Naive B cell (primary cell): Measurements from ENCODE around the gene UGP2. TPM values are rescaled to one million over a fixed set of nuclear protein-coding genes. Genes with fewer than 3 reads are reported as not detected.

ENCODE experiments used
- ATAC-seq, 2 donors: fragments of 150-1000 bp; cut with Tn5 transposase; 2 replicates each; pipeline ENCODE4 v1.10.0; 2021; ENCODE audit warnings: low read depth in 2 of 2, mild to moderate bottlenecking in 2 of 2, moderate library complexity in 2 of 2
- DNase-seq: peaks from one replicate; pipeline ENCODE4 v3.0.0; 2022
- H3K27ac Mint-ChIP-seq, 6 donors: one replicate each; pipeline ENCODE4 v1.8.0; 2020 to 2022; ENCODE audit warnings: mild to moderate bottlenecking in 6 of 6, mixed read lengths in 6 of 6, moderate library complexity in 5 of 6, inconsistent platforms in 2 of 6
- H3K27me3 Mint-ChIP-seq, 3 donors: one replicate each; pipeline ENCODE4 v1.8.0; 2021 to 2022; ENCODE audit warnings: mixed read lengths in 3 of 3, mild to moderate bottlenecking in 1 of 3
- H3K36me3 Mint-ChIP-seq, 2 donors: one replicate each; pipeline ENCODE4 v1.8.0; 2020 to 2022; ENCODE audit warnings: mixed read lengths in 2 of 2, inconsistent platforms in 1 of 2, mild to moderate bottlenecking in 1 of 2
- H3K4me1 Mint-ChIP-seq, 3 donors: one replicate each; pipeline ENCODE4 v1.8.0; 2020 to 2022; ENCODE audit warnings: mixed read lengths in 3 of 3, inconsistent platforms in 1 of 3, mild to moderate bottlenecking in 1 of 3, moderate library complexity in 1 of 3
- H3K4me3 Mint-ChIP-seq, 8 donors: one replicate each; pipeline ENCODE4 v1.8.0; 2020 to 2022; ENCODE audit warnings: mild to moderate bottlenecking in 8 of 8, mixed read lengths in 8 of 8, moderate library complexity in 8 of 8, inconsistent platforms in 2 of 8
- H3K9me3 Mint-ChIP-seq, 7 donors: one replicate each; pipeline ENCODE4 v1.8.0; 2020 to 2022; ENCODE audit warnings: mixed read lengths in 7 of 7, mild to moderate bottlenecking in 5 of 7, inconsistent platforms in 2 of 7, moderate library complexity in 1 of 7
- polyA plus RNA-seq, 6 donors: library from polyadenylated mRNA; unstranded; fragments of 300-500 nt; fragmentation: Illumina TruSeq; gene quantifications; one replicate each; pipeline ENCODE4 v1.2.3, GENCODE V29; 2021; ENCODE audit warnings: low read depth in 6 of 6

UGP2 gene
- polyA plus RNA-seq, 6 donors from 2014 or later, result 94.3 to 152 (median 115) TPM

DNA sequence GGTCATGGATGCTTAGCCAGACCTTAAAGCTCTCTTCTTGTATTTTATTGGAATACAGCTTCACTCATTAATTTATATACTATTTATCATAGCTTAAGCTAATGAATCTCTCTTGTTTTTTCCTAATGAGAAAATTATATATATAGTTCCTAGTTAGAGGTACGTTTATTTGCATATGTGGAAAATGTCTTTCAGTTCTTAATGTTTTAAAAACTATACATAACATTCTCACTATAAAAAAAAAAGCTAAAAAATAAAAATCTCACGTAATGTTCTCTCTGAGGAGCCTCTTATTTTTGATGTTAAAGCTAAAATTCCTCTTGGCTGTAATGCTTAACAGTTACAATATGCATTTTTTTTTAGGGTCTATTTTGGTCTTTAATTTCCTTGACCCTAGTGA lies 16.6 kb downstream of the UGP2 start:
- DNase-seq, result no peak
- Mint-ChIP-seq H3K4me3 (no peak overlapping the region), H3K4me1 (peaks cover 17 to 36% (median 21%) of the 10 kb centered on the region in 3 donors), H3K27ac (peak overlapping the region in 1 of 6 donors; percentile 16), H3K27me3 (no peaks in the 10 kb centered on the region), H3K36me3 (peaks cover 0 to 6% of the 10 kb centered on the region in 2 donors), H3K9me3 (no peaks in the 10 kb centered on the region)
- no peak for ATAC-seq

DNA sequence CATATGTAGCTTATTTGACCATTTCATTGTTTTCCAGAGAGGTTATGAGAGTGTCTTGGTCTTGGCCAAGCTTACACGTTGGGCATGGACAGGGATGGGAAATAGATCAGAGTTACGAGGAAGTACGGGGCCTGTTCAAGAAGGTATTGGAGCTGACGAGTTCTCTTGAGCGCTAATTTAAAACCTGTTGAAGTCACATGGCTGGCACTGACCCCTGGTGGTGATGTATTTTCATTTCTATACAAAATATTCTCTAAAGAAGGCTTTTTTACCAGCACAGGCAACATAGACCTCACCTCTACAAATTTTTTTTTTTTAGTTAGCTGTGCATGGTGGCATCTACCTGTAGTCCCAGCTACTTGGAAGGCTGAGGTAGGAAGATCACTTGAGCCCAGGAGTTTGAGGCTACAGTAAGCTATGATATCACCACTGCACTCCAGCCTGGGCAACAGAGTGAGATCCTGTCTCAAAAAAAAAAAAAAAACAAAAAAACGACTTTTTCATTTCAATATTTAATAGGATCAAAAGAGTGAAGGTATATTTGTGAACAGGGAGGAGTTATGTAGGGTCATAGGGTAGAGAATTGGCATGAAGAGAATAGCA lies 19.6 kb downstream of the UGP2 start:
- peak overlapping the region in 3 of 6 donors; percentile 2 to 49 (median 3) for H3K27ac Mint-ChIP-seq
- peak; percentile 55 to 82 for ATAC-seq
- peaks cover 0 to 3% of the 10 kb centered on the region in 2 donors for H3K36me3 Mint-ChIP-seq
- H3K27me3 Mint-ChIP-seq, result no peaks in the 10 kb centered on the region
- peak; percentile 61 for DNase-seq
- H3K4me1 Mint-ChIP-seq, result peaks cover 9 to 12% (median 11%) of the 10 kb centered on the region in 3 donors
- H3K4me3 Mint-ChIP-seq, result no peak overlapping the region
- H3K9me3 Mint-ChIP-seq, result no peaks in the 10 kb centered on the region

DNA sequence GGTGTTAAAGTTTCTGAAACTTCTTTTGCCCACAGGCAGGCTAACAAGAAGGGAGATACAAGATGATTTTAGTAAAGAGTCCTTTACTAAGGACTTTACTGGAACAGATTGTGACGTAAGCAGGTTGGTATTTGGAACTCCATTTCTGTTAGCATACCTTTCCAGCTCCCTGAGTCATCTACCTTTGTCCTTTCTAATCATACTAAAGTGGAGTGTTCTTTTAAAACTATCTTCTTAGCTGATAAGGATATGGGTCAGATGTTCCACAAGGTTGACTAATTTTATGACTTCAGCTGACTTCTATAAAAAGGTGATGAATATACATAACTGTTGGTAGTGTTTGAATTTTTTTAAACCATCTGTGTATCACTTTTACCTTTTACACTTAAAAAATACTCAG lies 21.1 kb downstream of the UGP2 start:
- no peaks in the 10 kb centered on the region for H3K27me3 Mint-ChIP-seq
- DNase-seq (no peak), ATAC-seq (no peak)
- peaks cover 10 to 14% (median 14%) of the 10 kb centered on the region in 3 donors for H3K4me1 Mint-ChIP-seq
- no peak overlapping the region for H3K27ac Mint-ChIP-seq
- H3K4me3 Mint-ChIP-seq, result no peak overlapping the region
- no peaks in the 10 kb centered on the region for H3K9me3 Mint-ChIP-seq
- no peaks in the 10 kb centered on the region for H3K36me3 Mint-ChIP-seq

DNA sequence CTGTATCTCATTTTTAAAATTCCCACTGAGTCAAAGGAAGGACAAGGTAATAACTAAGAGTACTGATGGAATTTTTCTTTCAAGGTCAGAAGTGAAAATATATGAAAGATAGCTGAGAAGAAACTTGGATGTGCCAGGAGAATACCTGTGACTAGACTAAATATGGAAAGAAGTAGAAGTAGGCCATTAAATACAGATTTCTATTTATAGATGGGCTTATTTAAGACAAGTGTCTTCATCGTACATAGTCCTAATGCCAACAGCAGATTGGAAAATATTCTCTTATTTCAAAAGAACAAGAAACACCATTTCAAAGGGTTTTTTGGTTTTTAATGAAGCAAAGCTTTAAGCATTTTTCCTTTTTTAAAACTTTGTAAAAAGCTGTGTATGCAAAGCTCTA lies 22.0 kb downstream of the UGP2 start:
- no peaks in the 10 kb centered on the region for H3K9me3 Mint-ChIP-seq
- no peaks in the 10 kb centered on the region for H3K36me3 Mint-ChIP-seq
- H3K4me3 Mint-ChIP-seq, result no peak overlapping the region
- peaks cover 10 to 14% (median 14%) of the 10 kb centered on the region in 3 donors for H3K4me1 Mint-ChIP-seq
- no peak for DNase-seq
- no peak for ATAC-seq
- H3K27me3 Mint-ChIP-seq, result no peaks in the 10 kb centered on the region
- H3K27ac Mint-ChIP-seq, result no peak overlapping the region

DNA sequence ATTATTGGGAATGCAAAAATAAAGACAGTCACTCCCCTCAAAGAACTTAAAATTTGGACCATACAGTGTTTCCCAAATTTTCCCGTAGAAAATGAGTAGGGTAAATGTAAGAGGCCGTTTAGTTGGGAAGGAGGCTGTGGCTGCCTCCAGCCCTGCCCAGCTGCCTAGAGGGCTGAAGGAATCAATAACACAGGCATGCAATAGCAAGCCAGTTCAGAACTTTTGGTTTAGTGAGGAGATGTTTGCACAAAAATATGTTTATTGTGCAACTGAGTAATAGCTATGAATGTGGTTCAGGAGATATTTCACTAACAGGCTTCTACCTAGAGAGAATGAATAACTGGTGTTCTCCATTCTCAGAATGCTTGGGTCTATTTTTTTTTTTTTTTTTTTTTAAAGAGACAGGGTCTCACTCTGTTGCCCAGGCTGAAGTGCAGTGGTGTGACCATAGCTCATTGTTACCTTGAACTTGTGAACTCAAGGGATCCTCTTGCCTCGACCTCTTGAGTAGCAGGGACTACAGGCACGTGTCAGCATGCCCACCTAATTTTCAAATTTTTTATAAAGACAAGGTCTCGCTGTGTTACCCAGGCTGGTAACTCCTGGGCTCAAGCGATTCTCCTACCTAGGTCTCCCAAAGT lies 23.6 kb downstream of the UGP2 start:
- H3K27me3 Mint-ChIP-seq, result no peaks in the 10 kb centered on the region
- no peak for ATAC-seq
- no peaks in the 10 kb centered on the region for H3K36me3 Mint-ChIP-seq
- H3K4me1 Mint-ChIP-seq, result peaks cover 10 to 14% (median 14%) of the 10 kb centered on the region in 3 donors
- DNase-seq, result no peak
- no peaks in the 10 kb centered on the region for H3K9me3 Mint-ChIP-seq
- no peak overlapping the region for H3K4me3 Mint-ChIP-seq
- H3K27ac Mint-ChIP-seq, result peak overlapping the region in 2 of 6 donors; percentile 16 to 57

DNA sequence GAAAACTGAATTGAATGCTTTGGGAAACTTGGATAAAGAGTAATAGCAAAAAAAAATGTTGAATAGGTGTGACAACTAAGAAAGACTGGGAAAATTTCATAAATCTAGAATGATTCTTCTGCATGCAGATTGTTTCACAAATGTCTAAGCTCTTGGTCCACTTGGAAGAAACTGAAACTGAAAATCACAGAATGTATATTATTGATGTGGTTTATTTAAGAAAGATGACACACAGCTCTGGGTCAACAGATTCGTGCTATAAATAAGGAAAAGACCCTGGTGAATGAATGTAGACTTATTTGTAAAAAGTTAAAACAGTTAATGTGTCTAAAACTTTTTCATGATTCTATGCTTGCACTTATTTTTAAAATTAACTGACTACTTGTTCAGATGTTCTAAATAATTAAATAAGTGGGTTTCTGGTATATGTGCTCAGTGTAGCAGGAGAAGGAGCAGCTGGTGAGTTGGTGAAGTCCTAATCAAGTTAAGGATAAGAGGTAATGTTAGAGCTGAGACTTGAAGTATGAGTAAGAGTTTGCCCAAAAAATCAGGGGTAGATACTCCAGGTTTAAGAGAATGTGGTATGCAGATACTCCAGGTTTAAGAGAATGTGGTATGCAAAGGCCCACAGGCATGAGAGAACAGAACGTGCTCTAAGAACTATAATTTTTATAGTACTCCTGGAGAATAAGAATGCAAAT lies 24.5 kb downstream of the UGP2 start:
- ATAC-seq (no peak), DNase-seq (no peak)

DNA sequence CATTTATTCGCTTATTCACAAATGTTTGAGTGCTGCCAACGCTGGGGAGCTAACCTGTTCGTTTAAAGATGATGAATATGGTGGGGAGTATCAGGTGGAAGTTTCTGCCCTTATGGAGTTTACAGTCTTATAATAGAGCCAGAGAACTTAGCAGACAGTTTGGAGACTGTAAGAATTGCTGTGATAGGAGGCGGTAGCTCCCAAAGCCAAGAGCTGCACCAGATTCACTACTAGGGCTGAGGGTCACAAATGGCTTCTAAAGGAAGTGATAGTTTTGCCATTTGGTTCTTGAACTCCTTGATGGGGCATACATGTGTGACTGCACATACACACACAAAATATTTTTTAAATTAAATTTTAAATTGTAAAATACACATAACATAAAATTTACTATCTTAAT lies 29.0 kb downstream of the UGP2 start:
- H3K9me3 Mint-ChIP-seq, result peaks cover 0 to 2% (median 0%) of the 10 kb centered on the region in 7 donors
- no peak overlapping the region for H3K4me3 Mint-ChIP-seq
- H3K4me1 Mint-ChIP-seq, result peaks cover 3 to 16% (median 13%) of the 10 kb centered on the region in 3 donors
- DNase-seq (no peak), ATAC-seq (no peak)
- no peak overlapping the region for H3K27ac Mint-ChIP-seq
- no peaks in the 10 kb centered on the region for H3K27me3 Mint-ChIP-seq
- peaks cover 9 to 24% of the 10 kb centered on the region in 2 donors for H3K36me3 Mint-ChIP-seq

More for the DNA sequence above, 24.5 kb downstream of the UGP2 start:
- Mint-ChIP-seq H3K4me1 (peaks cover 7 to 13% (median 10%) of the 10 kb centered on the region in 3 donors), H3K27me3 (no peaks in the 10 kb centered on the region), H3K9me3 (no peaks in the 10 kb centered on the region), H3K36me3 (no peaks in the 10 kb centered on the region), H3K27ac (peak overlapping the region in 3 of 6 donors; percentile 2 to 61 (median 48)), H3K4me3 (peak overlapping the region in 1 of 8 donors; percentile 2)

DNA sequence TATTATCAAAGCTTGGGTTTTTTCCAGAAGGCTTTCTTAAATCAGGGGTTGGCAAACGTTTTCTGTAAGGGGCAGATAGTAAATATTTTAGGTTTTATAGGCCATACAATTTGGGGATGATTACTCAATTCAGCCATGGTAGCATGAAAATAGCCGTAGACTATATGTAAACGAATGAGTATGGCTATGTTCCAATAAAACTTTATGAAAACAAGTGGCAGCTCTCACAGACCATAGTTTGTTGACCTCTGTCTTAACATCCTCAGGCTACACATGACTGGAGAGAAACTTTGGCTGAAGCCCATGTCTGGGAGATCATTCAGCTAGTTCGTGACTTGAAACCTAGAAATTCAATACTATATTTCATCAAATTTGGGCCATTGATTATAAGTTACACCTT lies 30.2 kb downstream of the UGP2 start:
- Mint-ChIP-seq H3K9me3 (peaks cover 0 to 2% (median 0%) of the 10 kb centered on the region in 7 donors), H3K4me1 (peaks cover 0 to 12% (median 11%) of the 10 kb centered on the region in 3 donors), H3K27me3 (no peaks in the 10 kb centered on the region), H3K4me3 (no peak overlapping the region), H3K27ac (peak overlapping the region in 2 of 6 donors; percentile 4 to 80), H3K36me3 (peaks cover 14 to 24% of the 10 kb centered on the region in 2 donors)
- DNase-seq, result no peak
- ATAC-seq, result no peak

DNA sequence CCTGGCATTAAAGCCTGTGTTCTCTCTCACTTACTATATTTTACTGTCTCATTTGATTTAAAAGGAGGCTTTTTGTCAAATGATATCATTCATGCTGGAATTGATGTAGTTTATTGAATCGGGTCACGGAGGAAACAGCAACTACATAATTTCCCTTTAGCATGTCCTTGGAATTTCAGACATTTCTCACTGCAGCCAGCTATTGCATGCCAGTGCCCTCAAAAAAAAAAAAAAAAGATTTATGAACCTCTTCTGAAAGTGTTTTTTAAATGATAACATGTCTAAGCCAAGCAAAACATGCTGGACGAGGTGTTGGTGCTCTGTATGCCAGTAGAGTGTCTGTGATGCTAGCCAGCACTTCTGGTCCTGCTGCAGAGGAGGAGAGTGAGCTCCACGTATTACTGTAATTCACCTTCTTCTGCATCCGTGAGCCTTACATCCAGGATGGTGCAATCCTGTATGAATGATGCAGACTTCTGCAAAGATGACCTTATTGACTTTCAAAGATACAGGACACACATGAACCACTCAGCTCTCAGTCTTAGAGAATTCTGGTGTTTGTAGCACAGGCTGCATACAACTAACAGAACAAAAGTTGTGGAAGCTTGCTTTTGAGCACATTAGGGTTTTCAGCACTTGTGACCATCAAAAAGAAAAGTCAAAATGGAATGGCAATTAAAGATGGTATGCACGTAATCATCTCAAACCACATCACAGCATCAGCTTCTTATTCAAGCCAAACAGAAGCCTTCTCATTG lies 31.1 kb downstream of the UGP2 start:
- ATAC-seq (no peak), DNase-seq (no peak)
- Mint-ChIP-seq H3K27ac (peak overlapping the region in 1 of 6 donors; percentile 53), H3K4me1 (peaks cover 0 to 12% (median 11%) of the 10 kb centered on the region in 3 donors), H3K4me3 (no peak overlapping the region), H3K27me3 (no peaks in the 10 kb centered on the region), H3K9me3 (peaks cover 0 to 2% (median 0%) of the 10 kb centered on the region in 7 donors), H3K36me3 (peaks cover 14 to 24% of the 10 kb centered on the region in 2 donors)

DNA sequence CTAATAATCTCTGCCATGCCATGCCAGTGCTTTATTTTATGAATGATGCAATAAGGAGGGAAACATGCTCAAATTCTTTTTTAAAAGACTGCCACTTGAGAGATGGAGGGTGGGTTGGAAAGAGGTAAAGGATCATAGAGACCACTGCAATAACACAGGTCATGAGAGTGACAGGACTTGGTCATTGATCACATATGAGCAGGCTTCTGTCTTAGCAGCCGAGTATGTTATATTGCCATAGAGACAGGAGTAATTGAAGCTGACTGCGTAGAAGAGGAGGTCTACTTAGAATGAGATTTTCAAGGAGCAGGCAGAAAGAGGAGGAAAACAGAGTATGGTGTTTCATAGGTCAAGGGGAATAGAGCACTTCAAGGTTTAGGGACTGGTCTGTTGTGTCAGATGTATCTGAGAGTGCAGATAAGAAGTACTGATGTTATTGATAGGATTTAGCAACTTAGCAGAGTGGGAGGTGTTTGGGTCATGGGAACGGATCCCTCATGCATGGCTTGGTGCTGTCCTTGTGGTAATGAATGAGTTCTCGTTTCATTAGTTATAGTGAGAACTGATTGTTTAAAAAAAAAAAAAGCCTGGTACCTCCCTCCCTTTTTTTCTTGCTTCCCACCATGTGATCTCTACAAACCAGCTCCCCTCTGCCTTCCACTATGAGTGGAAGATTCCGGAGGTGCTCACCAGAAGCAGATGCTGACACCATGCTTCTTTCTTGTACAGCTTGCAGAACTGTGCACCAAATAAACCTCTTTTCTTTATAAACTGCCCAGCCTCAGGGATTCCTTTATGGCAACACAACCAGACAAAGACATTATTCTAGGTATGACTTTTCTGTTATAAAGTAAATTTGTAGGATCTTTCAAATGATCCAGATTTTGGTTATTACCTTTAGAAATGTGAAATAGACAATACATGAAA lies 32.8 kb downstream of the UGP2 start:
- peak overlapping the region in 1 of 6 donors; percentile 20 for H3K27ac Mint-ChIP-seq

DNA sequence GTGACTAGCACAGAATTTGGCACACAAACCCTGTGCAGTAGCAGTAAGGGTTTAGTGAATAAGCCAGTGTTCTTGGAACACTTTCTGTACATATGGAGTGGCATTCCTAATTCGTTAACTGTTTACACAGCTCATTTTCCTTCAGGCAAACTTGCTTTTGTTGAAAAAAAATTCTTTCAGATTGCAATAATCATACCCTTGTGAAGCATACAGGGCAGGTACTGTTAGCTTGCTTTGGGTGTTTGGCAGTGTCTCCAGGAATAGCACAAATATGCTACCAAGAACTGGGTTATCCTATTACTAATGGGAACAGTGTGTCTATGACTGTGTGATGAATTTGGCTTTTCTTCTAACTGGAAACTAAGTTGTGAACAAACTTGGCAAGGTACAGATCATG lies 33.4 kb downstream of the UGP2 start:
- Mint-ChIP-seq H3K4me1 (peaks cover 0 to 12% (median 11%) of the 10 kb centered on the region in 3 donors), H3K27ac (peak overlapping the region in 1 of 6 donors; percentile 20), H3K27me3 (no peaks in the 10 kb centered on the region), H3K9me3 (peaks cover 0 to 2% (median 0%) of the 10 kb centered on the region in 7 donors), H3K36me3 (peaks cover 14 to 24% of the 10 kb centered on the region in 2 donors), H3K4me3 (no peak overlapping the region)
- ATAC-seq, result no peak
- DNase-seq, result no peak

More for the DNA sequence above, 32.8 kb downstream of the UGP2 start:
- Mint-ChIP-seq H3K4me1 (peaks cover 0 to 12% (median 11%) of the 10 kb centered on the region in 3 donors), H3K36me3 (peaks cover 14 to 24% of the 10 kb centered on the region in 2 donors), H3K9me3 (peaks cover 0 to 2% (median 0%) of the 10 kb centered on the region in 7 donors), H3K27me3 (no peaks in the 10 kb centered on the region), H3K4me3 (no peak overlapping the region)
- DNase-seq (no peak), ATAC-seq (no peak)

DNA sequence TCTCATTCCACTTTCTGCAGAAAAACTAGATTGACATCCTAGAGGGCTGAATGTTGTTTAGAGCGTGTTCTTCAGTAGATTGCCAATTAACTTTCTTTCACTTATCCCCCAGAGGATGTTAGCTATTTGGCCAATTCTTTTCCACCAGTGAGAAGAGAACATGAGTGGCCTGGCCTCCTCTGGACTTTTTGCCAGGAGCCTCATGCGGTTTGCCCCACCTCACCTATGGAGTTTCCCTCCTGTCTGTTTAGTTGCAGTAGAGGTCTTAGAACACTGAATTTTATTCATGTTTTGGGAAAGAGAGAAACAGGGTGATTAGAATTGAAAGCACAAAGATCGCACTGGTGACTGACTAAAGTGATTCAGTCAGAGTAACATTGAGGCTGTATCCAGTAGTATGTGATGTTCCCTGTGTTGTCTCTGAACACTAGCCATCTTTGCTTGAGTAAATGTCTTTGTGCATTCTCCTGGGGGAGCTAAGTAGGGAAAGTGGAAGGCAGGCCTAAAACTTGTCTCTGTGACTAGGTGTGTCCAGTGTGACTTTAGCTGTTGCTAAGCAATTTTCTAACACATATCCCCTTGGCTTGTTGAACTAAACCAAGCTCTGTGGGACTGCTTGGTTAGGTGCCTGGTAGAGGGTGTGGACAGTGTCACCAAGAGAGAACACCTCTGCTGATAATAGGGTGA lies 34.0 kb downstream of the UGP2 start:
- no peaks in the 10 kb centered on the region for H3K27me3 Mint-ChIP-seq
- H3K27ac Mint-ChIP-seq, result peak overlapping the region in 4 of 6 donors; percentile 2 to 66 (median 28)
- H3K4me3 Mint-ChIP-seq, result no peak overlapping the region
- peaks cover 0 to 2% (median 0%) of the 10 kb centered on the region in 7 donors for H3K9me3 Mint-ChIP-seq
- no peak for ATAC-seq
- no peak for DNase-seq
- peaks cover 16 to 24% of the 10 kb centered on the region in 2 donors for H3K36me3 Mint-ChIP-seq
- peaks cover 0 to 14% (median 11%) of the 10 kb centered on the region in 3 donors for H3K4me1 Mint-ChIP-seq
